ENCODE measurements around the gene PARD6A. TPM values are rescaled to one million over a fixed set of nuclear protein-coding genes. Genes with fewer than 3 reads are reported as not detected.

The PARD6A gene, protein sequence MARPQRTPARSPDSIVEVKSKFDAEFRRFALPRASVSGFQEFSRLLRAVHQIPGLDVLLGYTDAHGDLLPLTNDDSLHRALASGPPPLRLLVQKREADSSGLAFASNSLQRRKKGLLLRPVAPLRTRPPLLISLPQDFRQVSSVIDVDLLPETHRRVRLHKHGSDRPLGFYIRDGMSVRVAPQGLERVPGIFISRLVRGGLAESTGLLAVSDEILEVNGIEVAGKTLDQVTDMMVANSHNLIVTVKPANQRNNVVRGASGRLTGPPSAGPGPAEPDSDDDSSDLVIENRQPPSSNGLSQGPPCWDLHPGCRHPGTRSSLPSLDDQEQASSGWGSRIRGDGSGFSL
- total RNA-seq (2022; extraction: Qiagen RNA extraction; ENCODE audit: low read depth): 1.2 to 2.1 TPM (median 1.8 TPM) in 5 replicates

DNA sequence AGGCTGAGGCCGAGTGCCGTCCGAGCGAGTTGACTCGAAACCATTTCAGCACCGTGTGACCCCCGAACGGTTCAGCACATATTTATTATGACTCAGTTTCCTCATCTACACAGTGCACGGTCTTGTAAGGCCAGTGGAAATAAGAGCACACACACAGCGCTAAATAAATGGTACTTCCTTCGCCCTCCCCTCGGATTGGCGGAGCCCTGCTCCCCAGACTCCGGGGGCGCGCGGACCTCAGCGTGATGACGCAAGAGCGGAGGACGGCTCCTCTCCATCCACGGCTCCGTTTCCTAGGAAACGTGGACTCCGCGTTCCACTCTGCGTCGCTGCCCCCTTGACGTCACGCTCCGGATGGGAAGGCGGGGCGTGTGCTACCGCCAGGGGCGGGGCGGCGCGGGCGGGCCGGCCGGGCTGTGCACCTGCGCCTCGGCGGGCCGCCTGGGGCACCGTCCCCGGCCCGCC lies at the start of gene PARD6A:
PARD6A (plus strand) TSS at position 397 of the 465 bp plus-strand sequence. CDS start 79 bp downstream, outside the sequence.

DNA sequence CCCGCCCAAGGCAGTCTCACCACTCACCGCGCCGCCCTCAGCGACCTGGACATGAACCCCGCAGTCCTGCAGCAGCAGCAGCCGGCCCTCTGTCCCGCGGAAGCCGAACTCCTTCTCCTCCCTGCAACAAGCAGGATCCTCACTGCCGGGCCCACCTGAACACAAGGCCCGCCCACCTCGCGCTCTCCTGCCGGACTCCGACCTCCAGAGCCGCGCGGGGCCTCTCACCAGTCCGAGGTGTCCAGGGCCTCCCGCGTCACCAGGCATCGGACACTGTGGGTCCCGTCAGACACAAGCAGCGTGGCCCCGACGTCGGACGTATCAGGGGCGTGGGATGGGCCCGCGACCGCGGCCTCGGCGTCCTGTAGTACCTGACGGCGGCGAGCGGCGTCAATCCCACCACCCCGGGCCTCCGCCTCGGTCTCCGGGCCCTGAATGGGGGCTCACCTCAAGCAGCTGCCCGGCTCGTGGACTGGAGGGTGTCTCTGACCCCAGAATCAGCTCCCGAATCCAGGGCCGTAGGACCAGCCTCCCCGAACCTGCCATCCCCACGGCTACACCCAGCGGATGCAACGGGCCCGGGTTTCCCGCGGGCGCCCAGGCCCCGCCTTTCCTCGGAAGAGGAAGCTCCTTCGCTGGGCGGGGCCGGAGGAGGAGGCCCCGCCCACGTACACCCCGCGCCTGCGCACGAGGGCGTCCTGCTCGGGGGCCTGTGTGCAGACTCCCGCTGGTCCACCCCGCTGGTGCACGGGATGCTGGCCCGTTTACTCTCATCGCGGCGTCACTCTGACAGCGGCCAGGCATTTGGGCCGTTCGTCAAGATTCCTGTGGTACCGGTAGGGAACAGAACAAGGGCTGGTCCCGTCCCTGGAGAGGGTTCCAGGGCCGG lies 841 bp upstream of the PARD6A start, which contains the start of gene ACD:
ACD (minus strand) TSS at position 586 of the 889 bp plus-strand sequence; CDS start at position 546, 40 bp downstream.

DNA sequence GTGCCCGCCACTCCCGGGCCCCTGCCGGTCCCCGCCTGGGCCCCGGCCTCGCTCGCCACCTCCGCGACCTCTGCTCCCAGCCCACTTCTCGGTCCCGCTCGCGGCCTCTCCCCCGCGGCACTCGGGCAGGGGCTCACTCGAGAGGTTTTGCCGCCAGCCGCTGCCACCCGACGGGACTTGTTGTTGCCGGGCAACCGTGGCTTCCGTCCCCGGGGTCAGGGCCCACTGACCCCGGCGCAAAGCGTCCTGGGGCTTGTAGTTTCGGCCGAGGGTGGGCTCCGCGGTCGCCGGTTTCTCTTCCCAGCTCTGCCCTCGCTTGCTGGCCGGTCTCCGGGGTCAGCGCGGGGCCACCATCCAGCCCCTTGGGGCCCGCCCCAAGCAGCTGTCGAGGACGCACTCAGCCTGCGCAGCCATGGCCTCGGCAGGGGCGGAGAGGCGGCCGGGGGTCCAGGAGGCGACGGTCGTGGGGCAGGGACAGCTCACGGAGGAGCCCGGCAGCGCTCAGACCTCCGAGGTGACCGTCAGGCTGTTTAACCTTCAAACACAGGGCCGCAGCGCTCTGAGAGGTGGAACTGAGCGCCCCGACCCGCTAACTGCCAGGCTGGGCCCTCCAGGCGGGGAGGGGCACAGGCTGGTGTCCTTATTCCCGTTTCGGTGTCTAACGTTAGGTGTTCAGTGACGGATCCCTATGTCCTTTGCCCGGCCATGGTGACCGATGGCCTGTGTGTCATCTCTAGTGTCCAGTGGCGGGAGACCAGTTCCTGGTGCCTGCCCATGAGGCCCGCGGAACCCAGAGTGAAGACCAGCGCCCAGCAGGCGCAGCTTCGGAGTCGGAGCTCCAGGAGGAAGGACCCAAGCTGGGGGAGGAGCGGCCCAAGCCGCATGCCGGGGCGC lies 6.0 kb downstream of the PARD6A start, which contains the start of the genes C16orf86 and ENKD1:
C16orf86 (plus strand) TSS at position 256 of the 894 bp plus-strand sequence; CDS start at position 413, 157 bp downstream.
ENKD1 (minus strand) TSS at position 192 of the 894 bp plus-strand sequence. CDS start 308 bp downstream, outside the sequence.

Other genes starting within 250 kb of the PARD6A start
- gene ZDHHC1, start 244.5 kb upstream of the PARD6A start, total RNA-seq (2022; extraction: Qiagen RNA extraction; ENCODE audit: low read depth): 5.3 to 6.9 TPM (median 6.3 TPM) in 5 replicates
- 0.64 to 2.0 TPM (median 1.7 TPM) in 5 replicates for gene HSD11B2, start 229.8 kb upstream of the PARD6A start, total RNA-seq (2022; extraction: Qiagen RNA extraction; ENCODE audit: low read depth)
- 104 to 119 TPM (median 107 TPM) in 5 replicates for gene ATP6V0D1, start 179.8 kb upstream of the PARD6A start, total RNA-seq (2022; extraction: Qiagen RNA extraction; ENCODE audit: low read depth)
- not detected in 5 replicates for gene AGRP, start 177.4 kb upstream of the PARD6A start, total RNA-seq (2022; extraction: Qiagen RNA extraction; ENCODE audit: low read depth)
- 38.6 to 43.8 TPM (median 41.5 TPM) in 5 replicates for gene RIPOR1, start 132.1 kb upstream of the PARD6A start, total RNA-seq (2022; extraction: Qiagen RNA extraction; ENCODE audit: low read depth)
- 35.5 to 40.4 TPM (median 38.4 TPM) in 5 replicates for gene CTCF, start 98.4 kb upstream of the PARD6A start, total RNA-seq (2022; extraction: Qiagen RNA extraction; ENCODE audit: low read depth)
- 0.49 to 1.8 TPM (median 1.2 TPM) in 5 replicates for gene CARMIL2, start 15.8 kb upstream of the PARD6A start, total RNA-seq (2022; extraction: Qiagen RNA extraction; ENCODE audit: low read depth)
- 24.1 to 37.2 TPM (median 32.7 TPM) in 5 replicates for gene ACD, start 700 bp upstream of the PARD6A start, total RNA-seq (2022; extraction: Qiagen RNA extraction; ENCODE audit: low read depth)
- 8.0 to 11.8 TPM (median 10.9 TPM) in 5 replicates for gene ENKD1, start 5.8 kb downstream of the PARD6A start, total RNA-seq (2022; extraction: Qiagen RNA extraction; ENCODE audit: low read depth)
- gene C16orf86, start 5.9 kb downstream of the PARD6A start, total RNA-seq (2022; extraction: Qiagen RNA extraction; ENCODE audit: low read depth): 0.06 to 0.17 TPM in 2 of 5 replicates, not detected in the others
- 16.1 to 17.8 TPM (median 17.5 TPM) in 5 replicates for gene GFOD2, start 58.4 kb downstream of the PARD6A start, total RNA-seq (2022; extraction: Qiagen RNA extraction; ENCODE audit: low read depth)
- 8.5 to 11.0 TPM (median 9.6 TPM) in 5 replicates for gene RANBP10, start 145.6 kb downstream of the PARD6A start, total RNA-seq (2022; extraction: Qiagen RNA extraction; ENCODE audit: low read depth)
- gene TSNAXIP1, start 145.9 kb downstream of the PARD6A start, total RNA-seq (2022; extraction: Qiagen RNA extraction; ENCODE audit: low read depth): 0.32 to 0.56 TPM (median 0.47 TPM) in 5 replicates
- 25.6 to 42.9 TPM (median 41.3 TPM) in 5 replicates for gene THAP11, start 181.4 kb downstream of the PARD6A start, total RNA-seq (2022; extraction: Qiagen RNA extraction; ENCODE audit: low read depth)
- 229 to 266 TPM (median 237 TPM) in 5 replicates for gene NUTF2, start 186.0 kb downstream of the PARD6A start, total RNA-seq (2022; extraction: Qiagen RNA extraction; ENCODE audit: low read depth)
- 27.0 to 30.7 TPM (median 29.1 TPM) in 5 replicates for gene CENPT, start 186.7 kb downstream of the PARD6A start, total RNA-seq (2022; extraction: Qiagen RNA extraction; ENCODE audit: low read depth)
- 45.9 to 72.1 TPM (median 66.4 TPM) in 5 replicates for gene EDC4, start 212.1 kb downstream of the PARD6A start, total RNA-seq (2022; extraction: Qiagen RNA extraction; ENCODE audit: low read depth)
- gene NRN1L, start 223.9 kb downstream of the PARD6A start, total RNA-seq (2022; extraction: Qiagen RNA extraction; ENCODE audit: low read depth): 0.22 to 0.29 TPM in 2 of 5 replicates, not detected in the others
- 12.7 to 20.2 TPM (median 14.9 TPM) in 5 replicates for gene PSKH1, start 232.3 kb downstream of the PARD6A start, total RNA-seq (2022; extraction: Qiagen RNA extraction; ENCODE audit: low read depth)